Activated naive CD4-positive, alpha-beta T cell treated with anti-CD3 and anti-CD28 coated beads, Interleukin-2, amount 50 U/mL, for 24 hours (primary cell): ENCODE results near the gene HDDC3.

ENCODE experiments used
- H3K27ac Mint-ChIP-seq: one replicate; pipeline ENCODE4 v1.8.0; 2021; ENCODE audit warnings: mild to moderate bottlenecking, mixed read lengths
- H3K27me3 Mint-ChIP-seq: one replicate; pipeline ENCODE4 v1.8.0; 2021; ENCODE audit warnings: mixed read lengths
- H3K36me3 Mint-ChIP-seq: one replicate; pipeline ENCODE4 v1.8.0; 2021; ENCODE audit warnings: mixed read lengths
- H3K4me1 Mint-ChIP-seq: one replicate; pipeline ENCODE4 v1.8.0; 2021; ENCODE audit warnings: mixed read lengths
- H3K4me3 Mint-ChIP-seq: one replicate; pipeline ENCODE4 v1.8.0; 2021; ENCODE audit warnings: mild to moderate bottlenecking, mixed read lengths
- H3K9me3 Mint-ChIP-seq: one replicate; pipeline ENCODE4 v1.8.0; 2021; ENCODE audit warnings: mixed read lengths

The HDDC3 gene

GRCh38 chr15:90957031-90957790 is 24.9 kb upstream of the HDDC3 start:
- peaks cover 13% of the 10 kb centered on the region for H3K4me1 Mint-ChIP-seq
- H3K27me3 Mint-ChIP-seq = no peaks in the 10 kb centered on the region
- H3K36me3 Mint-ChIP-seq = peaks cover 5% of the 10 kb centered on the region
- H3K27ac Mint-ChIP-seq = no peak overlapping the region
- peak overlapping the region; percentile 63 for H3K4me3 Mint-ChIP-seq
- no peaks in the 10 kb centered on the region for H3K9me3 Mint-ChIP-seq

GRCh38 chr15:90956274-90957030 is 24.1 kb upstream of the HDDC3 start:
- no peaks in the 10 kb centered on the region for H3K27me3 Mint-ChIP-seq
- H3K4me3 Mint-ChIP-seq = peak overlapping the region; percentile 70
- H3K36me3 Mint-ChIP-seq = peaks cover 3% of the 10 kb centered on the region
- H3K9me3 Mint-ChIP-seq = no peaks in the 10 kb centered on the region
- peaks cover 11% of the 10 kb centered on the region for H3K4me1 Mint-ChIP-seq
- no peak overlapping the region for H3K27ac Mint-ChIP-seq

GRCh38 chr15:90955624-90956273 is 23.4 kb upstream of the HDDC3 start:
- Mint-ChIP-seq H3K4me3 (peak overlapping the region; percentile 86), H3K4me1 (peaks cover 11% of the 10 kb centered on the region), H3K27me3 (no peaks in the 10 kb centered on the region), H3K9me3 (no peaks in the 10 kb centered on the region), H3K27ac (no peak overlapping the region), H3K36me3 (peaks cover 3% of the 10 kb centered on the region)

- no peaks in the 10 kb centered on the region for H3K9me3 Mint-ChIP-seq
- peaks cover 3% of the 10 kb centered on the region for H3K36me3 Mint-ChIP-seq
- H3K27ac Mint-ChIP-seq = peak within 1 kb of the TSS; percentile 88
- H3K4me3 Mint-ChIP-seq = peak within 1 kb of the TSS; percentile 86
- H3K4me1 Mint-ChIP-seq = peaks cover 11% of the 10 kb centered on the region
- H3K27me3 Mint-ChIP-seq = no peaks in the 10 kb centered on the region
These were observed 22.6 kb upstream of the HDDC3 start, which contains the start of gene RCCD1 for GRCh38 chr15:90954712-90955623. RCCD1 (plus strand) TSS chr15:90954884; CDS start chr15:90956735, 1,851 bp downstream.

GRCh38 chr15:90953947-90954711 is 21.8 kb upstream of the HDDC3 start:
- Mint-ChIP-seq H3K9me3 (no peaks in the 10 kb centered on the region), H3K36me3 (peaks cover 3% of the 10 kb centered on the region), H3K27ac (peak overlapping the region; percentile 88), H3K4me3 (peak overlapping the region; percentile 86), H3K27me3 (no peaks in the 10 kb centered on the region), H3K4me1 (peaks cover 11% of the 10 kb centered on the region)

DNA sequence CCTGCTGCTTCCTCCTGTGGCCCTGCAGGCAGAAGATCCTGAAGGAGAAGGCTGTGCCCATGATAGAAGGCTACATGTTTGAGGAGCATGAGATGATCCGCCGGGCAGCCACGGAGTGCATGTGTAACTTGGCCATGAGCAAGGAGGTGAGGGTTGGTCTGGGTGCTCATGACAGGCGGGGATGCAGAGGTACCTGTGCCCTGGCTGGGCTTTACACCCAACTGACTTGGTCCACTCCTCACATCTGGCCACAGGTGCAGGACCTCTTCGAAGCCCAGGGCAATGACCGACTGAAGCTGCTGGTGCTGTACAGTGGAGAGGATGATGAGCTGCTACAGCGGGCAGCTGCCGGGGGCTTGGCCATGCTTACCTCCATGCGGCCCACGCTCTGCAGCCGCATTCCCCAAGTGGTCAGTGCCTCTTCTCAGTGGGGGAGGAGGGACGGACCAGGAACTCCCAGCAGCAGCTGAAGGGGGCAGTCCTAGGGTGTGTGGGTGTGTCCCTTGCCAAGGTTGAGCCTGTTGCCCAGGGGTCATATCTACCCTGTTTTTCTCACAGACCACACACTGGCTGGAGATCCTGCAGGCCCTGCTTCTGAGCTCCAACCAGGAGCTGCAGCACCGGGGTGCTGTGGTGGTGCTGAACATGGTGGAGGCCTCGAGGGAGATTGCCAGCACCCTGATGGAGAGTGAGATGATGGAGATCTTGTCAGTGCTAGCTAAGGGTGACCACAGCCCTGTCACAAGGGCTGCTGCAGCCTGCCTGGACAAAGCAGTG is 20.7 kb upstream of the HDDC3 start:
- H3K27ac Mint-ChIP-seq = peak overlapping the region; percentile 64
- no peak overlapping the region for H3K4me3 Mint-ChIP-seq
- H3K36me3 Mint-ChIP-seq = peaks cover 3% of the 10 kb centered on the region
- H3K4me1 Mint-ChIP-seq = peaks cover 11% of the 10 kb centered on the region
- no peaks in the 10 kb centered on the region for H3K27me3 Mint-ChIP-seq
- H3K9me3 Mint-ChIP-seq = no peaks in the 10 kb centered on the region

GRCh38 chr15:90950676-90951075 is 18.3 kb upstream of the HDDC3 start:
- H3K27me3 Mint-ChIP-seq = no peaks in the 10 kb centered on the region
- peaks cover 3% of the 10 kb centered on the region for H3K36me3 Mint-ChIP-seq
- no peak overlapping the region for H3K4me3 Mint-ChIP-seq
- no peaks in the 10 kb centered on the region for H3K4me1 Mint-ChIP-seq
- no peaks in the 10 kb centered on the region for H3K9me3 Mint-ChIP-seq
- H3K27ac Mint-ChIP-seq = no peak overlapping the region

DNA sequence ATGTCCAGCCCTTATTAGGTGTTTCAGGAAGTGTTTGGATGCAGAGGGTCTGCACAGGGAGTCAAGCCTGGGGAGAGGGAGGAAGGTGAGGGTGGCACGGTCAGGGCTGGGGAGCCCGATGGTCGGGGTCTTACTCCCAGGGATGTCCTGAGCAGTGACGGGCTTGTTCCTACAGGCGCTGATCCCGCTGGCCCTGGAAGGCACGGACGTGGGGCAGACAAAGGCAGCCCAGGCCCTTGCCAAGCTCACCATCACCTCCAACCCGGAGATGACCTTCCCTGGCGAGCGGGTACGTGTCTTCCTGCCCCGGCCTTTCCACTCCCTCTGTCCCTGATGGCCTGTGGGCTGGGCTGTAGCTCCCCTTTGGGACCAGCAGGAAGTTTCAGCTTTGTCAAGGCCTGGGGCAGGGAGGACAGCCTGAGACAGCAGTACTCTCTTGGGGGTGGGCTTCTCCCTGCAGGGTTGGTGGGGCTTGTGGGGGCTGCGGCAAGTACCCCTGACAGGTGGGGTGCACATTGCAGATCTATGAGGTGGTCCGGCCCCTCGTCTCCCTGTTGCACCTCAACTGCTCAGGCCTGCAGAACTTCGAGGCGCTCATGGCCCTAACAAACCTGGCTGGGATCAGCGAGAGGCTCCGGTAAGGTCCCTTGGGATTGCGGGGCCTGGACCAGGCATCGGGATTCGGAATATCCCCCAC is 17.8 kb upstream of the HDDC3 start:
- Mint-ChIP-seq H3K4me3 (no peak overlapping the region), H3K27ac (no peak overlapping the region), H3K4me1 (no peaks in the 10 kb centered on the region), H3K9me3 (no peaks in the 10 kb centered on the region), H3K36me3 (peaks cover 3% of the 10 kb centered on the region), H3K27me3 (no peaks in the 10 kb centered on the region)

DNA sequence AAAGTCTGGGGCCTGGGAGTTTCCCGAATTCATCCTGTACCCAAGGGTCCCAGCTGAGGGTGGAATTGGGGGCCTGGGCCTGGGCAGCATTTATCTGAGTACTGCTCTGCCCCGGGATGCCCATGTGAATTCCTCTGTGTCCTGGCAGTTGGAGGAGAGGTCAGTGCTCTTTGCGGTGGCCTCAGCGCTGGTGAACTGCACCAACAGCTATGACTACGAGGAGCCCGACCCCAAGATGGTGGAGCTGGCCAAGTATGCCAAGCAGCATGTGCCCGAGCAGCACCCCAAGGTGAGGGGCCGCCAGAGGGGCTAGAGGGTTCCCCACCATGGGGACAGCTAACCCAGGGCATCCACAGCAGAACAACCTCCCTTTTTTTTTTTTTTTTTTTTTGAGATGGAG is 16.2 kb upstream of the HDDC3 start:
- no peaks in the 10 kb centered on the region for H3K27me3 Mint-ChIP-seq
- no peaks in the 10 kb centered on the region for H3K9me3 Mint-ChIP-seq
- H3K4me3 Mint-ChIP-seq = no peak overlapping the region
- H3K4me1 Mint-ChIP-seq = no peaks in the 10 kb centered on the region
- no peak overlapping the region for H3K27ac Mint-ChIP-seq
- H3K36me3 Mint-ChIP-seq = peaks cover 3% of the 10 kb centered on the region

DNA sequence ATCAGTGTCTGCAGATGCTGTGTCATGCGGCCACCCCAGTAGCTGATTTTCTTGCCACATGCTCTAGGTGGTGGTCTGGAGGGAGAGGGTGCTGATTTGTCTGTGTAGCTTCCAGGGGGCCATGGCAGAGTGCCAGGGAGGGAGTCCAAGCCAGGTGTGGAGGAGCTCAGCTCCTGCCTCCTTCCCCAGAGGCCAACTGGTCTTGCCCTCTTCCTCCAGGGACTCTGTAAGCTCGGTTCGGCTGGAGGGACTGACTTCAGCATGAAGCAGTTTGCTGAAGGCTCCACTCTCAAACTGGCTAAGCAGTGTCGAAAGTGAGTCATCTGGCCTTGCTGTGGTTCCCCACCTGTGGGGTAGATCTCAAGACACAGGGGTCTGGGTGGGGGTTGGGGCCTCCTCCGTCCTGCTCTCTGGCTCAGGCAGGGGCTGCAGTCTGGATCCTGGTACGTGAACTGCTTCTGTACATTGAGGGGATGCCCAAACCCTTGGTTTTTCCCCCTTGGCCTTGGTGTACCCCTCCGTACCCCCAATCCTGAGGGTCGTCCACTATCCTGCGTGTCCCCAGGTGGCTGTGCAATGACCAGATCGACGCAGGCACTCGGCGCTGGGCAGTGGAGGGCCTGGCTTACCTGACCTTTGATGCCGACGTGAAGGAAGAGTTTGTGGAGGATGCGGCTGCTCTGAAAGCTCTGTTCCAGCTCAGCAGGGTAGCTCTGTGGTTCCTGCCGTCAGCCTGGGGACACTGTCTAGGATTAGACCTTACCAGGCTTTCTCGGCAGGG is 15.4 kb upstream of the HDDC3 start:
- Mint-ChIP-seq H3K36me3 (peaks cover 3% of the 10 kb centered on the region), H3K27me3 (no peaks in the 10 kb centered on the region), H3K4me1 (no peaks in the 10 kb centered on the region), H3K9me3 (no peaks in the 10 kb centered on the region), H3K27ac (peak overlapping the region; percentile 8), H3K4me3 (no peak overlapping the region)

DNA sequence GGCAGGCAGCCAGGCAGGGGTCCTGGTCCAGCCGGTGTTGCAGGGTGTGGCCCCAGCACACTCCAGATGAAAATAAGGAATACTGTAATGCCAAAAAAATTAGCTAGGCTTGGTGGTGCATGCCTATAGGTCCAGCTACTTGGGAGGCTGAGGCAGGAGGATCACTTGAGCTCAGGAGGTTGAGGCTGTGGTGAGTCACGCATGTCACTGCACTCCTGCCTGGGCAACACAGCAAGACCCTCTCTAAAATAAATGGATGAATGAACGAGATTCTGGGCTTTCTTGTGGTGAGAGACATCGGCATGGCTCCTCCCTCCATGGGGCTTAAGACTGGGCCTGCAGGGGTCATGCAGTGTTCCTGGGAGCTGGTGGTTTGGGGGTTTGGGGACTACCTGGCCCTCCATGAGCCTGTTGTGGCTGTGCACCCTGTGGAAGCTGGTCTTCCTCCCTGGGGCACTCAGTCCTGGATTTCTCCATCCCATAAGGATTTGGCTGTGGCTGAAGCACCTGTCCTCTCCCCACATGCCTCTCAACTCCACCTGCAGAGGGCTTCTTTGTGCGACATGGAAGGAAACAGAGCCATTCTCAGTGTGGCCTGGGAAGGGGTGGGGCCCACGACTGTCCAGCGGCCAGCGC is 14.7 kb upstream of the HDDC3 start:
- no peaks in the 10 kb centered on the region for H3K4me1 Mint-ChIP-seq
- no peaks in the 10 kb centered on the region for H3K27me3 Mint-ChIP-seq
- H3K27ac Mint-ChIP-seq = no peak overlapping the region
- no peaks in the 10 kb centered on the region for H3K9me3 Mint-ChIP-seq
- H3K36me3 Mint-ChIP-seq = no peaks in the 10 kb centered on the region
- no peak overlapping the region for H3K4me3 Mint-ChIP-seq

DNA sequence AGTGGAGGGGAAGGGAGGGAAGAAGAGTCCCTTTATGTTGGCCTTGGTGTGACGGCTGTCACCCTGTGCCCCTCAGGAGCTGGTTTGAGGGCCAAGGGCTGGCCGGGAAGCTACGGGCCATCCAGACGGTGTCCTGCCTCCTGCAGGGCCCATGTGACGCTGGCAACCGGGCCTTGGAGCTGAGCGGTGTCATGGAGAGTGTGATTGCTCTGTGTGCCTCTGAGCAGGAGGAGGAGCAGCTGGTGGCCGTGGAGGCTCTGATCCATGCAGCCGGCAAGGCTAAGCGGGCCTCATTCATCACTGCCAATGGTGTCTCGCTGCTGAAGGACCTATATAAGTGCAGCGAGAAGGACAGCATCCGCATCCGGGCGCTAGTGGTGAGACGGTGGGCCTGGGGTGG is 14.2 kb upstream of the HDDC3 start:
- Mint-ChIP-seq H3K27me3 (no peaks in the 10 kb centered on the region), H3K27ac (no peak overlapping the region), H3K4me1 (no peaks in the 10 kb centered on the region), H3K36me3 (no peaks in the 10 kb centered on the region), H3K9me3 (no peaks in the 10 kb centered on the region), H3K4me3 (no peak overlapping the region)
